ENCODE data around the gene PITHD1. TPM values are rescaled to one million over a fixed set of nuclear protein-coding genes. Genes with fewer than 3 reads are reported as not detected.

PITHD1 gene
- total and polyA plus RNA-seq, 10 of the 15 experiments (the other 5 are each of a cell fraction or from before 2014, with no cell fraction given): 23.7 to 82.2 (median 67.0) TPM

- Histone ChIP-seq H3K27ac (ENCODE audit: control insufficient read depth, insufficient read depth) (no peak overlapping the region), H3K4me2 (ENCODE audit: control insufficient read depth, insufficient read depth) (no peak overlapping the region), H3K36me3 (ENCODE audit: control insufficient read depth in 2 of 2, insufficient read depth in 2 of 2, low read length in 1 of 2) (peaks cover 0 to 8% of the 10 kb centered on the region in 2 experiments; a peak in 2 of 4 replicates), H3K79me2 (ENCODE audit: control insufficient read depth, insufficient read depth, low read length) (no peaks in the 10 kb centered on the region; the same call in 1 of the 2 replicates), H4K20me1 (ENCODE audit: control insufficient read depth, insufficient read depth) (no peaks in the 10 kb centered on the region), H3K4me3 (no peak overlapping the region), H3K4me1 (ENCODE audit: control insufficient read depth, insufficient read depth, low read length) (peaks cover 14% of the 10 kb centered on the region), H2AFZ (ENCODE audit: control insufficient read depth, low read depth, low read length) (no peak overlapping the region), H3K9me3 (replicated peaks; ENCODE audit: control insufficient read depth, insufficient read depth, low read length) (no peaks in the 10 kb centered on the region), H3K9ac (ENCODE audit: control insufficient read depth, insufficient read depth, low read length) (no peak overlapping the region), H3K27me3 (replicated peaks in 1 of 2; ENCODE audit: control insufficient read depth in 2 of 2, insufficient read depth in 2 of 2, low read length in 1 of 2) (no peaks in the 10 kb centered on the region)
- TF ChIP-seq TCF3 (IDR thresholded peaks at IDR 0.05; ENCODE audit: borderline replicate concordance, insufficient read depth, low read depth, low read length): no peak
- no TSS peak for BruUV-seq (replicated peaks)
- no peak for ATAC-seq
- RAD21 ChIA-PET (ENCODE audit: unreplicated experiment): interaction anchor here (1.5 kb wide), 1 partner anchor 112 kb away, joined by 6 read pairs; no protein-coding TSS in a partner anchor
- SMC1A ChIA-PET (ENCODE audit: uncharacterized antibody, unreplicated experiment): interaction anchor here (0.8 to 1.0 kb wide), 2 partner anchors 13 to 33 kb away, joined by 3 to 4 read pairs; partner anchors contain the start of gene LYPLA2
- DNase-seq (ENCODE audit: low read depth, low spot score): no peak
- in situ Hi-C loops (cut with MboI): loop anchor here (5.0 to 10.0 kb wide), 2 partner anchors 60 to 112 kb away; partner anchors contain the start of gene FUCA1
- CTCF ChIA-PET: interaction anchor here (0.6 to 7.5 kb wide), 4 partner anchors 30 to 112 kb away, joined by 3 to 63 read pairs (median 4); no protein-coding TSS in a partner anchor
- POLR2A ChIA-PET: no interaction called here
- WGBS (ENCODE audit: insufficient coverage, insufficient replicate concordance, low lambda C conversion rate, missing lambda C conversion rate): 100% methylated on average over 2 of the region's 2 CpGs
- intact Hi-C loops (cut with micrococcal nuclease; ENCODE audit: unreplicated experiment): no loop called here
- FAIRE-seq: no peak
Observed at GRCh38 chr1:23805025-23805424, 26.8 kb downstream of the PITHD1 start.

- peaks cover 0 to 8% of the 10 kb centered on the region in 2 experiments; a peak in 2 of 4 replicates for H3K36me3 ChIP-seq (ENCODE audit: control insufficient read depth in 2 of 2, insufficient read depth in 2 of 2, low read length in 1 of 2)
- no peak overlapping the region for H3K4me3 ChIP-seq
- DNase-seq (ENCODE audit: low read depth, low spot score) (no peak), FAIRE-seq (no peak), ATAC-seq (no peak)
- CTCF ChIA-PET: interaction anchor here (0.8 to 7.5 kb wide), 5 partner anchors 11 to 111 kb away, joined by 4 to 109 read pairs (median 63); partner anchors contain the start of gene PITHD1
- BruUV-seq (replicated peaks): no TSS peak
- intact Hi-C loops (cut with micrococcal nuclease; ENCODE audit: unreplicated experiment): no loop called here
- no peaks in the 10 kb centered on the region for H3K79me2 ChIP-seq (ENCODE audit: control insufficient read depth, insufficient read depth, low read length)
- POLR2A ChIA-PET: no interaction called here
- 73% methylated on average over 4 of the region's 6 CpGs for WGBS (ENCODE audit: insufficient coverage, insufficient replicate concordance, low lambda C conversion rate, missing lambda C conversion rate)
- RAD21 ChIA-PET (ENCODE audit: unreplicated experiment): interaction anchor here (0.6 to 1.5 kb wide), 2 partner anchors 49 to 110 kb away, joined by 3 to 6 read pairs; no protein-coding TSS in a partner anchor
- SMC1A ChIA-PET (ENCODE audit: uncharacterized antibody, unreplicated experiment): interaction anchor here (1.0 to 6.9 kb wide), 7 partner anchors 10 to 111 kb away, joined by 3 to 117 read pairs (median 4); no protein-coding TSS in a partner anchor
- in situ Hi-C loops (cut with MboI): loop anchor here (5.0 to 10.0 kb wide), 2 partner anchors 59 to 111 kb away; partner anchors contain the start of gene FUCA1
- no peaks in the 10 kb centered on the region for H4K20me1 ChIP-seq (ENCODE audit: control insufficient read depth, insufficient read depth)
- H3K4me1 ChIP-seq (ENCODE audit: control insufficient read depth, insufficient read depth, low read length): peaks cover 26% of the 10 kb centered on the region
- no peak overlapping the region for H3K9ac ChIP-seq (ENCODE audit: control insufficient read depth, insufficient read depth, low read length)
- H3K4me2 ChIP-seq (ENCODE audit: control insufficient read depth, insufficient read depth): no peak overlapping the region
- no peaks in the 10 kb centered on the region for H3K9me3 ChIP-seq (replicated peaks; ENCODE audit: control insufficient read depth, insufficient read depth, low read length)
- H3K27me3 ChIP-seq (replicated peaks in 1 of 2; ENCODE audit: control insufficient read depth in 2 of 2, insufficient read depth in 2 of 2, low read length in 1 of 2): no peaks in the 10 kb centered on the region
- H2AFZ ChIP-seq (ENCODE audit: control insufficient read depth, low read depth, low read length): no peak overlapping the region
- H3K27ac ChIP-seq (ENCODE audit: control insufficient read depth, insufficient read depth): no peak overlapping the region
- TF ChIP-seq CUX1 (IDR thresholded peaks at IDR 0.05; ENCODE audit: insufficient replicate concordance, low read depth, low read length) (no peak), IKZF2 (IDR thresholded peaks at IDR 0.05) (no peak), EZH2 (IDR thresholded peaks at IDR 0.05; ENCODE audit: borderline replicate concordance, control insufficient read depth, low read depth, low read length) (no peak), MTA2 (IDR thresholded peaks at IDR 0.05; ENCODE audit: low read depth) (no peak), ZNF687 (IDR thresholded peaks at IDR 0.05) (no peak)
Observed at GRCh38 chr1:23806280-23806679, 28.1 kb downstream of the PITHD1 start.

Data from GM12878 (cell line).